UCSD-AML1 (cell line): ENCODE results near the gene ZBTB5.
"Not testable (repeated sequence)": the region's sequence is repeated elsewhere in the genome, so short reads cannot be mapped to it uniquely, and the experiment has no call there.

Experiments
- DNase-seq: peaks from one replicate; lab custom pipeline; 2025; ENCODE audit not compliant: unreplicated experiment; lab: John Stamatoyannopoulos, UW

ZBTB5 gene

GRCh38 chr9:37426431-37426830 lies 38.8 kb downstream of the ZBTB5 start:
- not testable (repeated sequence) for DNase-seq

- no peak for DNase-seq
Measured at GRCh38 chr9:37425298-37425752, 39.9 kb downstream of the ZBTB5 start.

- DNase-seq: no peak
Measured at GRCh38 chr9:37424686-37425297, 40.5 kb downstream of the ZBTB5 start.

GRCh38 chr9:37424204-37424685 lies 41.0 kb downstream of the ZBTB5 start:
- DNase-seq: no peak

- DNase-seq: no peak
Measured at GRCh38 chr9:37423508-37423907, 41.7 kb downstream of the ZBTB5 start.

GRCh38 chr9:37422289-37423104 lies 42.8 kb downstream of the ZBTB5 start, which contains the start of gene GRHPR:
Gene GRHPR (plus strand): TSS chr9:37422696. CDS start chr9:37422751, 55 bp downstream.
- DNase-seq: peak; percentile 88

- no peak for DNase-seq
Measured at GRCh38 chr9:37421914-37422288, 43.3 kb downstream of the ZBTB5 start.

- DNase-seq: no peak
Measured at GRCh38 chr9:37420271-37421215, 44.7 kb downstream of the ZBTB5 start.

- DNase-seq: no peak
Measured at GRCh38 chr9:37419204-37419603, 46.0 kb downstream of the ZBTB5 start.

GRCh38 chr9:37417857-37418618 lies 47.2 kb downstream of the ZBTB5 start:
- no peak for DNase-seq

- DNase-seq: no peak
Measured at GRCh38 chr9:37417252-37417803, 47.9 kb downstream of the ZBTB5 start.

GRCh38 chr9:37415011-37415719 lies 50.1 kb downstream of the ZBTB5 start:
- DNase-seq: peak; percentile 63

- no peak for DNase-seq
Measured at GRCh38 chr9:37414503-37414943, 50.7 kb downstream of the ZBTB5 start.

GRCh38 chr9:37413311-37413710 lies 51.9 kb downstream of the ZBTB5 start:
- DNase-seq: no peak

- no peak for DNase-seq
Measured at GRCh38 chr9:37412431-37413151, 52.7 kb downstream of the ZBTB5 start.

- DNase-seq: no peak
Measured at GRCh38 chr9:37410969-37411785, 54.1 kb downstream of the ZBTB5 start.

GRCh38 chr9:37410354-37410861 lies 54.8 kb downstream of the ZBTB5 start:
- DNase-seq: no peak
